HuH-7 (cell line): ENCODE results near the gene ASB15.

ENCODE experiments used
- DNase-seq: peaks from one replicate; pipeline ENCODE4 v3.0.0; 2011; ENCODE audit warnings: low spot score

Gene ASB15

DNA sequence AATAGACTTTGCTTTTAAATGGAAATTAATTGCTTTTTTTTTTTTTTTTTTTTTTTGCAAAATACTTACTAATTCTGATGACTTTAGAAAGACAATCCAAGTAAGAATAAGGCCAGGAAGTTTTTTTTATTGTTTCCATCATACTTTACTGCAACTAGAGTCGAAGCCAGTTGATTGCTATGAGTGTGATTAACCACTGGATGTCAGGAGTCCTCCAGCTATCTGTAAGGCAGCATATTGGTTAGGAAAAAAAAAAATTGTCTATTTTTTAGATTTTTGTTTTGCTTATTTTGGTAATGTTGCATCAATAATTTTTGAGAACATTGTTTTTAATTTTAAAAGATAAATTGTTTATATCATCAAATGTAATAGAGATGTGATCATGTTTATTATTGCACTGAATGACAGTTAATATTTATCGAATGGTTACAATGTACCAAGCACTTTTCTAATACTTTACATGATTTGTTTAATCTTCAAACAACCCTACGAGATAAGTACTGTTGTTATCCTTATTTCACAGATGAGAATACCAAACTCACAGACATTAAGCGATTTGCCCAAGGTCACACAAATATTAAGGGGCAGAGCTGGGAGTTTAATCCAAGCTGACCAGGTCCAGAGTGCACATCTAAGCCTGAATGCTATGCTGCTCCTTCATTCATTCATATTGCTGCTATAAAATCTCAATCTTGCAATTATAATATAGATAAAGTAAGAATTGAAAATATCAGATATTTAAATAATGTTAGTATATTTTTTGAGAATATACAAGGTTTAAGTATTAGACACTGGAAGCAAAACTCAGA, 34.1 kb downstream of the ASB15 start:
- DNase-seq = peak; percentile 26

DNA sequence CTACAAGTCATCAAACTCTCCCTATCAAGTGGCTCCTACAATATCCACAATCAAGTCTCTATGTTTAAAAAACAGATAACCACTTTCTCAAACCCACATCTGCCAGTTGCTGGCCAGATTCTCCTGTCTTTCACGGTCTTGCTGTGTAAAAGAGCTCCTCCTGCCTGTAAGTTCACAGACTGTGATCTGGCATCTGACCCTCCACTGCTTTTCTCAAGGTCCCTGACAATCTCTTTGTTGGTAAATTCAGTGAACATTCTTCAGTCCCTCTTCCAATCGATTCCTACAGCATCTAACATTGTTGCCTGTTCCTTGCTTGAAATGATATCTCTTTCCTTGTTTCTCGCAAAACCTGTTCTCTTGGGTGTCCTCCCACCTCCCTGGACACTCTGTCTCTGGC, 35.6 kb downstream of the ASB15 start:
- DNase-seq = no peak

DNA sequence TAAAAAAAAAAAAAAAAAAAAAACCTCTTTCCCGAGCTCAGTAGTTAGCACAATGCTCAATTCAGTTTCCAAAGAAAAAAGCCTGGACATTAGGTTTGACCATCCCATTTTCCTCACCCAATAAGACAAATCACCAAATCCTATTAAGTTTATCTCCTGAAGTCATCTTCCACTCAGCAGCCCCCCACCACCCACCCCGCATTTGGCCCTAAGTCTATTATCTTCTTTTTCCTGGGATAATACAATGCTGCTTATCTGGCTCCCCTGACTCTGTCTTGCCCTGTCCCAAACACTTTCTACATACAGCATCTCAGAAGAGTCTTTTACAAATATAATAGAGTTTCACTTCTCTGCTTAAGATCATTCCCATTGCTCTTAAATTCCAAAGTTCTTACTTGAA, 36.3 kb downstream of the ASB15 start:
- no peak for DNase-seq

DNA sequence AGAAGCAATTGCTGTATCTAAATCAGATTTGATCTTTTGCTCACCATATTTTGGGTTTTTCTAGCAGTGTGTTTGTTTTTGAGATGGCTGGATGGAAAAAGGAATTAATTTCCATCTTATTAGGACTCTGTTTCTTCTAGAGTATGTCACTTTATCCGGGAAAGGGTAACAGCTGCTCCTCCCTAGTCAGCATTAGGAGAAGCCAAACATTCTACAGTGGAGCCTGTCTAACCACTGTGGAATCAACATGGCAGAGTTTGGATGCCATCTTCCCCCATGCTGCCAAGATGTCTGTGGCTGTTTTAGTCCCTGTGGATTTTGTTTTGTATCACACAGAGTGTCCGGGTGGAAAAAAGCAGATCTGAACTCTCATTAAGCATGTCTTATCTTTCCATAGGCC, 38.0 kb downstream of the ASB15 start:
- DNase-seq = no peak

DNA sequence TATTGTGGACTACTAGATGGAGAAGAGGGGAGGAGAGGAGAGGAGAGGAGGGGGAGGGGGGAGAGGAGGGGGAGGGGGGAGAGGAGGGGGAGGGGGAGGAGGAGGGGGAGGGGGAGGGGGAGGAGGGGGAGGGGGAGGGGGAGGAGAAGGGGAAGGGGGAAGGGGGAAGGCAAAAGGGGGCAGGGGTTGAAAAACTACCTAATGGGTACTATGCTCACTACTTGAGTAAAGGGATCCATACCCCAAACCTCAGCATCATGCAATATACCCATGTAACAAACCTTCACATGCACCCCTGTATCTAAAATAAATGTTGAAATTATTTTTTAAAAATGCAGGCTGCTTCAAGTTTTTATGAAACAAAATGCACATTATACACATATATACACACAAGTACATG, 39.0 kb downstream of the ASB15 start:
- DNase-seq = no peak

DNA sequence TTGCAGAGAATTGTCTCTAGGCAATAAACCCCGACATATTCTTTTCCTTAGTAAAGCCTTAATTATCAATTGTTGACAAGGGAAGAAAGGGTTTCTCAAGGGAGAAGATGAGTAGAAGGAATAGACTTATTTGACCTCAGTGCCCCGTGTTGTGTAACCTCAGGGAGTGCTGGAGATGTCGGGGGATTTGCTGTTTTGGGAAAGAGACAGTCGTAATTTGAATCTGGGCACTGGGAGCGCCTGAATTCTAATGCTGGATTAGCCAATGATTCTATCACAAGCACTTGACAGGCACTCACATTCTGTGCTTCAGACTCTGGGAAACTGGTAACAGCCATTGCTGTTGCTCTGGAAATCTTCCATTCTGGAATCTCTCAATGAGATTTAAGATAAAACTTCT, 40.3 kb downstream of the ASB15 start:
- DNase-seq = no peak

DNA sequence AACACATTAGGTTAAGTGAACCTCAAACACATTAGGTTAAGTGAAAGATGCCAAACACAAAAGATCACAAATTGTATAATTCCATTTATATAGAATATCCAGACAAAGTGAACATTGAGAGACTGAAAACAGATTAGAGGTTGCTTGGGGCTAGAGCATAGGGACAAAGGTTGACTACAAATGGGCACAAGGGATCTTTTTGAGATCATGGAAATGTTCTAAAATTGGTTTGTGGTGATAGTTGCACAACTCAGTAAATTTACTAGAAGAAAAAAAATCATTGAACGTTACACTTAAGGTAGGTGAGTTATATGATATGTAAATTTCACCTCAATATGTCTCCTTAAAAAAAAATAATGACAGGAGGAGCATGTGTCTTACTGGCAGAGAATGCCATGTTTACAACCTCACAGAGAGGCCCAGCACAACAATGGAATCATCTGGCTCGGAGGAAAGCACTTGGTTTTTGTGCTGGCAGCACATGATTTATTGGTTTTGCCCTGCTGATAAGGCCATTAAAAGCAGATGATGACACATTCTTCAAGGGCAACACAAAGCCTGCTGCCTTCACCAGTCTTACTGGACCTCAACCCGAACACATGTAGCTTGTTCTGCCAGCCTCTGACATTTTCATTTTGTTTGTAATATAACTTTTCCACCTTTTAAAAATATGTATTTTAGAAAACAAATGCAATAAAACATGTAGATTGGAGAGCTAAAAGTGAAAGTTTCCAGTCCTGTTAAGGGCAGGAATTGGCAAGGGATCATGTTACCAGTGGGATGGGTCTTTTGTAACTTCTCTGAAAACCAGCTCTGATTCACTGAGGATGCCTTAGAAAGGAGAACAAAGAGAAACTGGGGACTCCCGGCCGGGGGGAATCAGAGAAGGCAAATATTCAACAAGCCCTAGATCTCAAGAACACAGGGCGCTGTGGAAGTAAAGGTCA, 42.1 kb downstream of the ASB15 start:
- DNase-seq = peak; percentile 60

DNA sequence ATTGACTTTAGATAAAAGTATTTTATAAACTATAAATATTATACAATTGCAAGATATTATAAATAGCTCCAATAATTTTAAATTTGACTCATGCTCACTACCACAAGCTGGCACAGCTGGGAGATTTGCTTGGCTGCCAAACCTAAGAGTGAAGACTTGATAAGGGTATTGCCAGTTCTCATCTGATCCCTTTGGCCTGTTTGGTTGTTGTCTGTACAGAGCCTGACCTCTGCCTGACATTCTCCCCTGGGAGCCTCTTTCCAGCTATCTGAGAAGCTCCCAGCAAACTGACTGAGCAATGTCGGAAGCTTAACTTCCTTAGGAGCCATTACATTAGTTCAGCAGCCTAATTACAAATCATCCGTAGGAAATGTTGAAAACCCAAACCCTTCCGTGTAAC, 43.9 kb downstream of the ASB15 start:
- no peak for DNase-seq

DNA sequence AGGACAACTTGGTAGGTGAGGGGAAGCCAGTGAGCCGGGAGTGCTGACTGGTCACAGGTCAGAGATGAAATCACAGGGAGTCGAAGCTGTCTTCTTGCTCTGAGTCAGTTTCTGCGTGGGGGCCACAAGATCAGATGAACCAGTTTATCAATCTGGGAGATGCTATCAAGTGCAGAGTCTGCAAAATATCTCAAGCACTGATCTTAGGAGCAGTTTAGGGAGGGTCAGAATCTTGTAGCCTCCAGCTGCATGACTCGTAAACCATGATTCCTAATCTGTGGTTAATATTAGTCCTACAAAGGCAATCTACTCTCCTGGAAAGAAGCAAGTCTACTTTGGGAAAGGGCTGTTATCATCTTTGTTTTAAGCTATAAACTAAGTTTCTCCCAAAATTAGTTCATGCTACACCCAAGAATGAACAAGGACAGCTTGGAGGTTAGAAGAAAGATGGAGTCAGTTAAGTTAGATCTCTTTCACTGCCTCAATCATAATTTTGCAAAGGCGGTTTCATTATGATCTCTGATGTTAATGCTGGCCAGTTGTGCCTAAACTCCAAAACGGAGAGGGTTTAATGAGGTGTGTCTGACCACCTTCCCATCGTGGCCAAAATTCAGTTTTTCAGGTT, 45.6 kb downstream of the ASB15 start:
- no peak for DNase-seq

DNA sequence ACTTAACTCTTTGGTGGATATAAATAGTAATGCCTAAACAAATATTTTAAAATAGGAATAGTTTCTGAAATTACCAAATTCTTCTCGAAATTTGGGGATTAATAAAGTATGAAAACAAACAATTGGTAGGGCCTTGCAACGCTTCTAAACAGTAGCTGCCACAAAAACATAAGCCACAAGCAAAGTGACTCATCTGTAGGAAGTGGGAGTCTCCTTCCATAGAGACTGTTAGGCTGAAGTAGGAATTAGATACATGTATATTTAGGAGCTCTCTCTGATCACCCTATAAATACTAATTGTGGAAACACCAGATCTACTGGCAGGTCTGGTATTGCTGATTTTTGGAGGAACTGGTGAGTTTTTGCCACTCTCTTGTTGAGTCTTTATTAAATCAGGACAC, 48.3 kb downstream of the ASB15 start:
- DNase-seq = no peak

DNA sequence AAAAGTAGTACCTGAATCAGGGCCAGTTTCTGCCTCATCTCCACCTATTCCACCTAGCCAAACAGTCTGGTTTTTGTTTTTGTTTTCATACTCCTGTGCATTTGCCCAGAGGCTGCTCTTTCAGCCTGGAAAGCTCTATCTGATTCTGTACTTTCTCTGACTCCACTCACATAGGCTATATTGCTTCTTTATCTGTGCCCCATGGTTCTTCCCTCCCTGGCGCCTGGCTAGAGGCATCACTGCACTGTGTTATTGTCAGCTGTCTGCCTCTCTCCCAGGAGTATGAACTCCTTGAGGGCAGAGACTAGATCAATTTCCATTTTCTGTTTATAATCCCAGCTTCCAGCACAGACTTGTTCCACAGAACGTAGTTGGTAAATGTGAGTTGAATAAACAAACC, 49.0 kb downstream of the ASB15 start:
- no peak for DNase-seq

DNA sequence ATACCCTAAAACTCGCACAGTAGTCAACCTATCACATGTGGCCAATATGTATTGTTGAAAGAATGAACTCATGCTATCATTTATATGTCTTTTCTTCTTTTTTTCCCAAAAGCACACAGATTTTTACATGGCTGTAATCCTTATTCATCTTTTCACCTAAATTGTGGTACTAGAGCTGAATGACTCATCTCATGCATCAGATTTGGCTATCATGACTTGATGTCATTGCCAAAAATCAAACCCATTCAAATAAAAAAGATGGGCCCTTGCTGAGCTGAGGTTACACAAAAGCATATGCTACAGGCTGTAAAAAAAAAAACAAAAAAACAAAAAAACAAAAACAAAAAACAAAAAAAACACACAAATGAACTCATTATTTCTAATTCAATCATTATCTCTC, 50.8 kb downstream of the ASB15 start:
- DNase-seq = no peak

DNA sequence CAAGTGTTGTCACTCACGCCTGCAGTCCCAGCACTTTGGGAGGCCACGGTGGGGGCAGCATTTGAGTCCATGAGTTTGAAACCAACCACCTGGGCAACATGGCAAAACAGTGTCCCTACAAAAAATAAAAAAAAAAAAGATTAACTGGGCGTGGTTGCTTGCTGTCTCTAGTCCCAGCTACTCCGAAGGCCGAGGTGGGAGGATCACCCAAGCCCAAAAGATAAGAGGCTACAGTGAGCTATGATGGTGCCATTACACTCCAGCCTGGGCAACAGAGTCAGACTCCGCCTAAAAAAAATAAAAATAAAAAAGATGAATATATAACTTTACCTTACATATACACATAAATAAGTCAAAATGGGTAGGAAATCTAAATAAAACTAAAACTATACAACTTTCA, 51.5 kb downstream of the ASB15 start:
- no peak for DNase-seq

DNA sequence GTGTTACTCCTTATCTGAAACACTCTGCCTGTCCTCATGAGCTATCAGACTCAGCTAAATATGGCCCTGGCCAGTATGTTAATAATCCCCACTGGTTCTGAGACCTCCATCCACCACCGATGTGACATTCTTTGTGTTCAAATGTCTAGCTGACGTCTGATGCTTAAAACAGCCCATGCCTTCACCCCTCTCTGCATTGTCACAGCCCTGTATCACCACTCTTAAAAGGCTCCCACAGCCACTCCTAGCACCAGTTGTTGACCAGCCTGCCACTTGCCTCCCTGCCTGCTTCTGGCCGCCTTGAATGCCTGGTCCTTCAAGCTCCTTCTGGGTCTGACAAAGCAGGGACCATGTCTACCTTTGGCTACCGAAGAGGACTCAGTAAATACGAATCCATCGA, 54.0 kb downstream of the ASB15 start, which contains the start of gene LMOD2:
LMOD2 (plus strand) TSS at position 253 of the 400 bp plus-strand sequence; CDS start at position 351, 98 bp downstream.
- no peak for DNase-seq

DNA sequence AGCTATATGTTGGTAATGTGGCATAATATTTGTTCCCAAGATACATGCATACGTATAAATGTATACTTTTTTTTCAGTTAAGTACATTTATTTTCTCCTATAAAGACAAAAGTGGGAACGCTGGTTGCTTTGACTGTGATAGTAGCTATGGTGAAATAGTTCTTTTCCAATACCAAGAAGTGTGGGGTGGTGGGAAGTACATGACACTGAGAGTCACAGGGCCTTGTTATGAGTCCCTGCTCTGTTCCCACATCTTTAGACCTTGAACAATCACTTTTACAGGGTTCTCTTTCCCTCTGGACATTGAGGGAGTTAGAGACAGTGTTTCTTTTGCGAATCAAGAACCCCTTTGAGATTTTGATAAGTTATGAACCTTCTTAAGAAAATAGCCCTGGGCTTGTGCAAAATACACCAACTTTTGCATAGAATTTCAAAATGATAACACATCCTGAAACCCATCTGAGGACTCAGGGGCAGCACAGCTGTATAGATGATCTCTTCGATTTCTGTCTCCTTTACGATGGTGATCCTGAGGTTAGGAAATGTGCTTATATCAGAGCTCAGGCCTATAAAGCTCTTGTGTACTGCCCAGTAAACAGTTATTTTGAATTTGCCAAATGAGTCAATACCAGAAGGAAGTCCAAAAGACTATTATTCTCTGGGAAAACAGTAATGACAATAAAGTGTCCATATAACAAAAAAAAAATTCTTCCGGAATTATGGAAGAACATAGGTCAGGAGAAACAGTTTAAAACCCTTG, 55.1 kb downstream of the ASB15 start:
- DNase-seq = no peak

DNA sequence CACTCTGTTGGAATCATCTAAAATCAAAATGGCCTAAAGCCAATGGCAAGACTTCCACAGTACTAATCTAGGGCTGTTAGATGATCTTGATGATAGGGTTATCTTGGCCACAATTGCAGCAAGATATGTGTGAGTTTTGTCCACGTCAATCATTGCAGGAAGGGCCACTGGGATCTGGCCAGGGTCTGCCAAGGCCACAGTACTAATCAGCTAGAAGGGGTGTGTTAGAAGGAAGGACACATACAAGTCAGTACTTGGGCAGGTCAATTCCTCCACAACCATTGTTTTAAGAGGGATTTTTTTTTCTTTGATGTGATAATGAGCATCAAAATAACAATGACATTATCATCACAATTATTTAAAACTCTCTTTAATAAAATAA, 55.7 kb downstream of the ASB15 start:
- DNase-seq = no peak

DNA sequence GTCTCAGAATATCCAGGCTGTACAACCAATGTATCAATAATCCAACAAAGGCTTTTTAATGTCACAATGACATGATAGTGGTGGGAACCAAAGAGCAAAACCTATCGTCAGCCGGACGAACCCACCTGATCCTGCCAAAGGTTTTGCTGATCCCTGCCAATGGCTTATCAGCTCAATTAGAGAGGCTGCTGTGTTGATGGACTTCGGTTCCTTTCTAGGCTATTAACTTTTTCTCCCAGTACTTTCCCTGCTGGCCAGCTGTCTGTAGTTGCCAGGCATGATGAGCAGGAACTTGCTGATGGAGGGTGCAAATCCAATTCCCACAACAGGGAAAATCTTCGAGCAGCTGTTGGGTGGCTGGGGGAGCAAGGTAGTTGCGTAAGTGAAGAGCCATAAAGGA, 56.4 kb downstream of the ASB15 start:
- no peak for DNase-seq

DNA sequence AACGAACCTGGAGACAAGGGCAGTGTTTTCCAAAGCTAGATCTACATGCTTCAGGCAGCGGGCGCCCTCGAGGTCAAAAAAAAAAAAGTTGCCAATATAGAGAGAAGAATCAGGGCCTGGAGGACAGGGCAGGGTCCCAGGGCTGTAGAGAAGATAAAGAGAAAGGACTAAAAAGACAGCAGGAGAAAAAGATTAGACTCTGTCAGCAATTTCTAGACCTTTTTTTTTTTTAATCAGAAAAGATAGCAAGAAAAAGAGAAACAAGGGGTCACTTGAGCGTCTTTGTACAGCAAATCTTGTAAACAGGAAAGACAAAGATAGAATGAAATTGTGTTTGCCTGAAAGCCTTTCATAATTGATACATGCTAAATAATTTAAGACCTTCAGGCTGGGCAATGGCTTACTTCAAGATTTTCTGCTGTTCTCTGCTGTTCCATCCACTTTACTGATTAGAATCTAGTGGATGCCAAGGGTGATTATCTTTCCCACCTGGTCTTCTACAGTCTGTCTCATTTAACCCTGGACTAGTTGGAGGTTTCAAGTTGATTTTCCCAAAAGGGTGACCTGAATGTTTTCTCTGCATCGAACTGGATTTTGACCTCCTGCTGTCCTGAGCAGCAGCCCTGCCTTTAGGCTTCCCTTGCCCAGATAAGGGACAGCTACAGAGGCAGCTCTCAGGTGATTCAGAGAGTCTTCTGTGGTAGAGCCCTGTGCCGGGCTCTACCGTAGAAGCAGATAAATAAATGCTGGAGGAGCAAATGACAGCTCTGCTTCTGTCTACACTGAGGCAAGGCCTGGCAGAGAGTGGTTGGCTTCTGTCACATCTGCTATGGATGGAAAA, 59.1 kb downstream of the ASB15 start:
- no peak for DNase-seq

DNA sequence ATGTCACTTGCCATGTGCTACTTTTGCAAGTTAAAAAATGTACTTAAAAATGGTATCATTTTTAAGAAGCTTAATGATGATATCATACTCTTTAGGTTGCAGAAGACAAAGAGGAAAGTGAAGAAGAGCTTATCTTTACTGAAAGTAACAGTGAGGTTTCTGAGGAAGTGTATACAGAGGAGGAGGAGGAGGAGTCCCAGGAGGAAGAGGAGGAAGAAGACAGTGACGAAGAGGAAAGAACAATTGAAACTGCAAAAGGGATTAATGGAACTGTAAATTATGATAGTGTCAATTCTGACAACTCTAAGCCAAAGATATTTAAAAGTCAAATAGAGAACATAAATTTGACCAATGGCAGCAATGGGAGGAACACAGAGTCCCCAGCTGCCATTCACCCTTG, 60.1 kb downstream of the ASB15 start:
- no peak for DNase-seq

DNA sequence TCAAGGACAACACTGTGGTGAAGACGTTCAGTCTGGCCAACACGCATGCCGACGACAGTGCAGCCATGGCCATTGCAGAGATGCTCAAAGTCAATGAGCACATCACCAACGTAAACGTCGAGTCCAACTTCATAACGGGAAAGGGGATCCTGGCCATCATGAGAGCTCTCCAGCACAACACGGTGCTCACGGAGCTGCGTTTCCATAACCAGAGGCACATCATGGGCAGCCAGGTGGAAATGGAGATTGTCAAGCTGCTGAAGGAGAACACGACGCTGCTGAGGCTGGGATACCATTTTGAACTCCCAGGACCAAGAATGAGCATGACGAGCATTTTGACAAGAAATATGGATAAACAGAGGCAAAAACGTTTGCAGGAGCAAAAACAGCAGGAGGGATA, 60.7 kb downstream of the ASB15 start:
- no peak for DNase-seq

DNA sequence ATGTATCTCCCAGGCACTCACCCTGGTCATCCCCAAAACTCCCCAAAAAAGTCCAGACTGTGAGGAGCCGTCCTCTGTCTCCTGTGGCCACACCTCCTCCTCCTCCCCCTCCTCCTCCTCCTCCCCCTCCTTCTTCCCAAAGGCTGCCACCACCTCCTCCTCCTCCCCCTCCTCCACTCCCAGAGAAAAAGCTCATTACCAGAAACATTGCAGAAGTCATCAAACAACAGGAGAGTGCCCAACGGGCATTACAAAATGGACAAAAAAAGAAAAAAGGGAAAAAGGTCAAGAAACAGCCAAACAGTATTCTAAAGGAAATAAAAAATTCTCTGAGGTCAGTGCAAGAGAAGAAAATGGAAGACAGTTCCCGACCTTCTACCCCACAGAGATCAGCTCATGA, 61.1 kb downstream of the ASB15 start:
- no peak for DNase-seq
